HepG2 (cell line): ENCODE results near the gene LRRC53. TPM values are rescaled to one million over a fixed set of nuclear protein-coding genes. Genes with fewer than 3 reads are reported as not detected.

ENCODE experiments used
- ATAC-seq: fragments of 200-7000 bp; cut with Tn5 transposase; 3 replicates; pipeline ENCODE4 v1.9.1; 2020; ENCODE audit warnings: mild to moderate bottlenecking, moderate library complexity
- BruUV-seq: library from RNA; stranded (reverse); fragments of 400-500 nt; replicated peaks from 2 replicates; lab custom pipeline; 2021; lab: Mats Ljungman, UMichigan
- CTCF ChIA-PET: fragments of 300-600 bp; formaldehyde crosslinking; extraction: SDS; loops from one replicate; lab custom pipeline; 2021; ENCODE audit warnings: low total read pairs, inconsistent platforms, low intra/inter-chr PET ratio; lab: Yijun Ruan, JAX
- POLR2A ChIA-PET: fragments of 350-600 bp; sonication (Branson Sonifier 250); formaldehyde crosslinking; loops from one replicate; lab custom pipeline; 2020; ENCODE audit warnings: antibody characterized with exemption, inconsistent platforms; lab: Yijun Ruan, JAX
- DNase-seq: peaks from one replicate; pipeline ENCODE4 v3.0.0-alpha.2; 2015; ENCODE audit warnings: low spot score
- FAIRE-seq: peaks from 3 replicates; lab custom pipeline; 2011; peaks lifted over from hg19 to GRCh38; lab: Jason Lieb, UNC
- H2AFZ ChIP-seq: one replicate; pipeline ENCODE4 v1.6.1; 2011; ENCODE audit warnings: low read length, inconsistent platforms
- H3K27ac ChIP-seq: fragments of 300-600 bp; 3 replicates; pipeline ENCODE4 v1.8.0; 2011; ENCODE audit warnings: mixed run types, mild to moderate bottlenecking, mixed read lengths, low read length, inconsistent platforms; ENCODE audit not compliant: insufficient read depth; ENCODE audit errors: extremely low read length
- H3K27me3 ChIP-seq, 2 experiments: fragments of 200-600 bp in 1 of 2; 2 replicates in 1 of 2; 3 replicates in 1 of 2; pipeline versions ENCODE4 v1.6.0 to v1.8.0; 2011; ENCODE audit warnings: low read length in 2 of 2, mild to moderate bottlenecking in 2 of 2, moderate library complexity in 2 of 2, inconsistent platforms in 1 of 2; ENCODE audit not compliant: insufficient read depth in 2 of 2, control insufficient read depth in 1 of 2
- H3K36me3 ChIP-seq, 2 experiments: fragments of 200-600 bp in 1 of 2; replicated peaks in 1 of 2; 2 replicates in 1 of 2; 3 replicates in 1 of 2; pipeline versions ENCODE4 v1.5.1 to v1.8.0; 2011; ENCODE audit warnings: low read length in 2 of 2, inconsistent platforms in 1 of 2; ENCODE audit not compliant: insufficient read depth in 2 of 2, control insufficient read depth in 1 of 2
- H3K4me1 ChIP-seq: 2 replicates; pipeline ENCODE4 v1.5.1; 2012; ENCODE audit warnings: low read length, inconsistent platforms; ENCODE audit not compliant: insufficient read depth
- H3K4me2 ChIP-seq: 2 replicates; pipeline ENCODE4 v1.6.0; 2011; ENCODE audit warnings: low read depth, low read length, inconsistent platforms
- H3K4me3 ChIP-seq, 3 experiments: fragments of 200-600 bp in 1 of 3; sonication (generic), shearing (Covaris generic) in 1 of 3; replicated peaks in 1 of 3; 2 replicates each; pipeline ENCODE4 v1.5.1; 2011 to 2016; ENCODE audit warnings: low read length in 3 of 3, inconsistent platforms in 2 of 3, low read depth in 2 of 3, mild to moderate bottlenecking in 2 of 3, control low read depth in 1 of 3, mixed read lengths in 1 of 3; ENCODE audit not compliant: insufficient read depth in 1 of 3
- H3K79me2 ChIP-seq: one replicate; pipeline ENCODE4 v1.6.1; 2011; ENCODE audit warnings: low read length, inconsistent platforms; ENCODE audit not compliant: insufficient read depth
- H3K9ac ChIP-seq: 2 replicates; pipeline ENCODE4 v1.6.0; 2011; ENCODE audit warnings: mild to moderate bottlenecking, low read depth, low read length, inconsistent platforms; ENCODE audit not compliant: insufficient read depth
- H3K9me3 ChIP-seq: 2 replicates; pipeline ENCODE4 v1.5.1; 2012; ENCODE audit warnings: mild to moderate bottlenecking, low read length
- H4K20me1 ChIP-seq: 2 replicates; pipeline ENCODE4 v1.6.0; 2011; ENCODE audit warnings: inconsistent platforms, mild to moderate bottlenecking, low read length, moderate library complexity; ENCODE audit not compliant: insufficient read depth
- FOXC1 ChIP-seq: sonication (generic); formaldehyde crosslinking; IDR thresholded peaks from 2 replicates; pipeline ENCODE4 v1.8.0; 2022; ENCODE audit warnings: mild to moderate bottlenecking, missing genetic modification reagents, borderline replicate concordance
- JUND ChIP-seq: sonication (generic); formaldehyde crosslinking; IDR thresholded peaks from 2 replicates; pipeline ENCODE4 v1.8.0; 2022; ENCODE audit warnings: mild to moderate bottlenecking, missing genetic modification reagents
- KDM2A ChIP-seq: sonication (generic); formaldehyde crosslinking; IDR thresholded peaks from 2 replicates; pipeline ENCODE4 v1.4.0; 2020; ENCODE audit warnings: low read depth, missing genetic modification reagents, borderline replicate concordance
- KLF12 ChIP-seq: sonication (generic); formaldehyde crosslinking; IDR thresholded peaks from 2 replicates; pipeline ENCODE4 v1.4.0; 2020; ENCODE audit warnings: missing genetic modification reagents, borderline replicate concordance
- MTA1 ChIP-seq: sonication (generic); formaldehyde crosslinking; IDR thresholded peaks from 2 replicates; pipeline ENCODE4 v1.4.0; 2020; ENCODE audit warnings: missing genetic modification reagents, mild to moderate bottlenecking, borderline replicate concordance
- NFE2L1 ChIP-seq: sonication (generic); formaldehyde crosslinking; IDR thresholded peaks from 2 replicates; pipeline ENCODE4 v1.4.0; 2020; ENCODE audit warnings: missing genetic modification reagents, mild to moderate bottlenecking, borderline replicate concordance
- NKX3-1 ChIP-seq: sonication (generic); formaldehyde crosslinking; IDR thresholded peaks from 2 replicates; pipeline ENCODE4 v1.5.0; 2020; ENCODE audit warnings: missing genetic modification reagents
- RELA ChIP-seq: sonication (generic); formaldehyde crosslinking; IDR thresholded peaks from 2 replicates; pipeline ENCODE4 v1.4.0; 2020; ENCODE audit warnings: missing genetic modification reagents
- RXRB ChIP-seq: IDR thresholded peaks from 2 replicates; pipeline ENCODE4 v1.6.1; 2016; ENCODE audit warnings: borderline replicate concordance, missing genetic modification reagents, missing compliant biosample characterization
- SRSF9 ChIP-seq: fragments of 200-400 bp; formaldehyde crosslinking; IDR thresholded peaks from 2 replicates; pipeline ENCODE4 v1.6.1; 2018; ENCODE audit warnings: borderline replicate concordance, mild to moderate bottlenecking, low read depth, low read length; ENCODE audit not compliant: insufficient read depth, poor library complexity, severe bottlenecking
- ZNF24 ChIP-seq: fragments of 450-650 bp; IDR thresholded peaks from 2 replicates; pipeline ENCODE4 v1.6.1; 2017; ENCODE audit warnings: antibody characterized with exemption, mild to moderate bottlenecking
- ZNF30 ChIP-seq: sonication (generic); formaldehyde crosslinking; IDR thresholded peaks from 2 replicates; pipeline ENCODE4 v1.5.0; 2020; ENCODE audit warnings: mild to moderate bottlenecking, missing genetic modification reagents
- ZNF552 ChIP-seq: sonication (generic); formaldehyde crosslinking; IDR thresholded peaks from 2 replicates; pipeline ENCODE4 v1.9.0; 2022; ENCODE audit warnings: missing genetic modification reagents, mild to moderate bottlenecking, borderline replicate concordance
- ZNF605 ChIP-seq: sonication (generic); formaldehyde crosslinking; IDR thresholded peaks from 2 replicates; pipeline ENCODE4 v1.8.0; 2022; ENCODE audit warnings: mild to moderate bottlenecking, missing genetic modification reagents
- ZNF839 ChIP-seq: sonication (generic); formaldehyde crosslinking; IDR thresholded peaks from 2 replicates; pipeline ENCODE4 v1.4.0; 2020; ENCODE audit warnings: missing genetic modification reagents, mild to moderate bottlenecking, borderline replicate concordance
- WGBS: methylation state at CpG from one replicate; pipeline ENCODE4 v1.1.6; 2017; ENCODE audit warnings: low lambda C conversion rate; 5-methylcytosine and 5-hydroxymethylcytosine counted together
- in situ Hi-C: cut with HindIII; loops from 2 replicates; pipeline ENCODE4 v1.10.0; 2017; ENCODE audit warnings: low pct_unique_long_range_greater_than_20kb; ENCODE audit not compliant: extremely low pct_ligation_motif_present
- intact Hi-C: fragments of 100-400 bp; cut with micrococcal nuclease; formaldehyde crosslinking; loops from one replicate; pipeline ENCODE4 v1.10.0; 2022; ENCODE audit not compliant: unreplicated experiment
- polyA plus RNA-seq, 8 experiments: library from polyadenylated mRNA; depleted of rRNA in 3 of 8; stranded (reverse) in 7 of 8; unstranded in 1 of 8; fragments of >200 nt; fragmentation: Illumina TruSeq in 4 of 8; extraction: Trizol in 4 of 8; gene quantifications; 2 replicates each; pipeline versions ENCODE4 v1.2.1 to v1.2.3, GENCODE V29; 2011 to 2016; ENCODE audit warnings: low read depth in 4 of 8, missing spikeins in 1 of 8, mixed read lengths in 1 of 8; ENCODE audit not compliant: insufficient read depth in 1 of 8
- total RNA-seq, 5 experiments: library from RNA; depleted of rRNA; stranded (reverse); fragments of >200 nt; fragmentation: Illumina TruSeq; extraction: Trizol; gene quantifications; 2 replicates each; pipeline ENCODE4 v1.2.3, GENCODE V29; 2016; ENCODE audit warnings: low read depth in 1 of 5
- TF ChIP-seq, protein P1 (sequence below): sonication (generic); formaldehyde crosslinking; IDR thresholded peaks from 2 replicates; pipeline ENCODE4 v1.5.1; 2020; ENCODE audit warnings: missing genetic modification reagents, mild to moderate bottlenecking, borderline replicate concordance
- TF ChIP-seq, protein P2 (sequence below): sonication (generic); formaldehyde crosslinking; IDR thresholded peaks from 2 replicates; pipeline ENCODE4 v1.4.0; 2020; ENCODE audit warnings: low read depth, mild to moderate bottlenecking, missing genetic modification reagents
- TF ChIP-seq, protein P3 (sequence below): sonication (generic); formaldehyde crosslinking; IDR thresholded peaks from 2 replicates; pipeline ENCODE4 v1.4.0; 2020; ENCODE audit warnings: missing genetic modification reagents; ENCODE audit errors: not compliant biosample characterization

LRRC53 gene
- total and polyA plus RNA-seq, 2 of the 13 experiments (the other 11 are each of a cell fraction or from before 2014, with no cell fraction given), result not detected

DNA sequence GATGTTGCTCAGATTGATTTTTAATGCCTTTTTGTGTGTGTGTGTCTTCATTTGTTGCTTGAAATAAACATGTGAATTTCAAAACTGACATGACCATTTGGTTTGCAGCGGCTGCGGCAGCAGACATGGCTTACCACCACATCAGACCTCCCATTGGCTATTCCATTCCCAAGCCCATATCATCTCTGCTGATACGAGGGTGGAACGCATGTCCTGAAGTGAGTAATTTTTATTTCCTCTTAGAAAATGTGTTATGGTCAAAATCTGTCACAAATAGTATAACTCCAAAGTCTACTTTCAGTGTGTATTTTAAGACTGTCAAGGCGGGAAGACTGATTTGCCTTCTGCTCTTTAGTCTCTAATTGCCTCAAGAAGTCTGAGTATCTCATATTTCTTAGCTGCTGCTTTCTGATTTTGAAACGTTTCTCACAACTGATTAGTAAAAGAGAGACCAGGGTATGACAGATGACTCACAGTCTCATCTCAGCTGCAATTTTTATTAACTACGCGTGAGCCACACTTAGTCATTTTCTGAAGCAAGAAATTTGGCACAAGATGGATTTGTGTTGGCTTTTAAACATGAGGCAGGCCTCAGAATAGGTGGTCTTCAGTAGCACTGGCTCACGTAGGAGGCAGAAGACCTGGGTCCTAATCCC is 49.0 kb downstream of the LRRC53 start (continued):
- no peak for TF ChIP-seq FOXC1 (CRISPR knock-in tag)
- no peak for TF ChIP-seq ZNF605 (CRISPR knock-in tag)
- TF ChIP-seq, all 625 proteins: peak for 0

DNA sequence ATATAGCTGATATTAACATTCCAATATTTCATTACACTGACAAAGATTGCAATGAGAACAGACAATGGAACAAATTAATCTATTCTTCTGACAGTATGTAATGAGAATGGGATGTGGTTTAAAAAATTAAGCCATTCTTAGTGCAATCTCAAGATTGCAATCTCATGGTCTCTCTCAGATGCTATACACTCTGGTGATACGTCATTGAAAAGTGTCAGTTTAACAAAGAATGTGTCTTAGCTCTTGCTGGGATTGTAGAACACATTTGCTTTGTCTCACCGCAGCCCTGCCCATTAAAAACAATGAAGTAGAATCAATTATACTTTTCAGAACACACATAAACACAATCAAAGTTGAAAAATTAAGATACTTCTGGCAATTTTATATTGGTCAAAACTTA is 55.2 kb downstream of the LRRC53 start:
- ChIA-PET CTCF (no interaction called here), POLR2A (no interaction called here)
- no peaks in the 10 kb centered on the region for H4K20me1 ChIP-seq
- DNase-seq, result no peak
- no peak overlapping the region for H3K4me3 ChIP-seq
- no peak overlapping the region for H3K4me2 ChIP-seq
- H3K4me1 ChIP-seq, result no peaks in the 10 kb centered on the region
- no peak for FAIRE-seq
- H3K27me3 ChIP-seq, result no peaks in the 10 kb centered on the region
- no peak overlapping the region for H2AFZ ChIP-seq
- no peak overlapping the region for H3K27ac ChIP-seq
- no peaks in the 10 kb centered on the region for H3K36me3 ChIP-seq
- no peaks in the 10 kb centered on the region for H3K79me2 ChIP-seq
- TF ChIP-seq MTA1 (no peak), ZNF30 (CRISPR knock-in tag) (no peak), ZNF839 (CRISPR knock-in tag) (no peak), RELA (CRISPR knock-in tag) (no peak), NKX3-1 (no peak), NFE2L1 (CRISPR knock-in tag) (no peak), RXRB (no peak), KDM2A (CRISPR knock-in tag) (no peak), KLF12 (CRISPR knock-in tag) (no peak), ZNF552 (CRISPR knock-in tag) (no peak), SRSF9 (no peak), ZNF24 (no peak), JUND (CRISPR knock-in tag) (no peak)
- TF ChIP-seq, protein P1, sequence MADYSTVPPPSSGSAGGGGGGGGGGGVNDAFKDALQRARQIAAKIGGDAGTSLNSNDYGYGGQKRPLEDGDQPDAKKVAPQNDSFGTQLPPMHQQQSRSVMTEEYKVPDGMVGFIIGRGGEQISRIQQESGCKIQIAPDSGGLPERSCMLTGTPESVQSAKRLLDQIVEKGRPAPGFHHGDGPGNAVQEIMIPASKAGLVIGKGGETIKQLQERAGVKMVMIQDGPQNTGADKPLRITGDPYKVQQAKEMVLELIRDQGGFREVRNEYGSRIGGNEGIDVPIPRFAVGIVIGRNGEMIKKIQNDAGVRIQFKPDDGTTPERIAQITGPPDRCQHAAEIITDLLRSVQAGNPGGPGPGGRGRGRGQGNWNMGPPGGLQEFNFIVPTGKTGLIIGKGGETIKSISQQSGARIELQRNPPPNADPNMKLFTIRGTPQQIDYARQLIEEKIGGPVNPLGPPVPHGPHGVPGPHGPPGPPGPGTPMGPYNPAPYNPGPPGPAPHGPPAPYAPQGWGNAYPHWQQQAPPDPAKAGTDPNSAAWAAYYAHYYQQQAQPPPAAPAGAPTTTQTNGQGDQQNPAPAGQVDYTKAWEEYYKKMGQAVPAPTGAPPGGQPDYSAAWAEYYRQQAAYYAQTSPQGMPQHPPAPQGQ (CRISPR knock-in tag), result no peak
- TF ChIP-seq, protein P2, sequence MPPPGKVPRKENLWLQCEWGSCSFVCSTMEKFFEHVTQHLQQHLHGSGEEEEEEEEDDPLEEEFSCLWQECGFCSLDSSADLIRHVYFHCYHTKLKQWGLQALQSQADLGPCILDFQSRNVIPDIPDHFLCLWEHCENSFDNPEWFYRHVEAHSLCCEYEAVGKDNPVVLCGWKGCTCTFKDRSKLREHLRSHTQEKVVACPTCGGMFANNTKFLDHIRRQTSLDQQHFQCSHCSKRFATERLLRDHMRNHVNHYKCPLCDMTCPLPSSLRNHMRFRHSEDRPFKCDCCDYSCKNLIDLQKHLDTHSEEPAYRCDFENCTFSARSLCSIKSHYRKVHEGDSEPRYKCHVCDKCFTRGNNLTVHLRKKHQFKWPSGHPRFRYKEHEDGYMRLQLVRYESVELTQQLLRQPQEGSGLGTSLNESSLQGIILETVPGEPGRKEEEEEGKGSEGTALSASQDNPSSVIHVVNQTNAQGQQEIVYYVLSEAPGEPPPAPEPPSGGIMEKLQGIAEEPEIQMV (CRISPR knock-in tag), result no peak
- TF ChIP-seq, protein P3, sequence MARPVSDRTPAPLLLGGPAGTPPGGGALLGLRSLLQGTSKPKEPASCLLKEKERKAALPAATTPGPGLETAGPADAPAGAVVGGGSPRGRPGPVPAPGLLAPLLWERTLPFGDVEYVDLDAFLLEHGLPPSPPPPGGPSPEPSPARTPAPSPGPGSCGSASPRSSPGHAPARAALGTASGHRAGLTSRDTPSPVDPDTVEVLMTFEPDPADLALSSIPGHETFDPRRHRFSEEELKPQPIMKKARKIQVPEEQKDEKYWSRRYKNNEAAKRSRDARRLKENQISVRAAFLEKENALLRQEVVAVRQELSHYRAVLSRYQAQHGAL (CRISPR knock-in tag), result no peak
- BruUV-seq, result no TSS peak
- WGBS, result 4% methylated on average over 2 of the region's 2 CpGs
- no peak for ATAC-seq
- H3K9me3 ChIP-seq, result no peaks in the 10 kb centered on the region
- H3K9ac ChIP-seq, result no peak overlapping the region
- intact Hi-C loops (no loop called here), in situ Hi-C loops (loop anchor here (25.0 kb wide), 1 partner anchor 620 kb away; no protein-coding TSS in a partner anchor)
